PFSK-1 (cell line): Measurements from ENCODE around the gene NR1H3.

Experiments
- POLR2AphosphoS5 ChIP-seq: IDR thresholded peaks from 2 replicates; pipeline ENCODE4 v1.6.1; 2012; ENCODE audit warnings: low read depth, mild to moderate bottlenecking, control low read depth, low read length, moderate library complexity
- SIN3A ChIP-seq: IDR thresholded peaks from 2 replicates; pipeline ENCODE4 v1.6.1; 2012; ENCODE audit warnings: mild to moderate bottlenecking, low read length, moderate library complexity, borderline replicate concordance; ENCODE audit not compliant: insufficient read depth
- TAF1 ChIP-seq: IDR thresholded peaks from 2 replicates; pipeline ENCODE4 v1.6.1; 2012; ENCODE audit warnings: low read length, control low read depth, borderline replicate concordance; ENCODE audit not compliant: insufficient read depth
- TF ChIP-seq, protein P1 (sequence below), 2 experiments: IDR thresholded peaks; 2 replicates each; pipeline versions ENCODE4 v1.6.1 to v1.8.0; 2011 to 2012; ENCODE audit warnings: low read depth in 2 of 2, low read length in 2 of 2, control low read depth in 1 of 2, inconsistent platforms in 1 of 2, mild to moderate bottlenecking in 1 of 2, moderate library complexity in 1 of 2; ENCODE audit not compliant: insufficient read depth in 1 of 2

DNA sequence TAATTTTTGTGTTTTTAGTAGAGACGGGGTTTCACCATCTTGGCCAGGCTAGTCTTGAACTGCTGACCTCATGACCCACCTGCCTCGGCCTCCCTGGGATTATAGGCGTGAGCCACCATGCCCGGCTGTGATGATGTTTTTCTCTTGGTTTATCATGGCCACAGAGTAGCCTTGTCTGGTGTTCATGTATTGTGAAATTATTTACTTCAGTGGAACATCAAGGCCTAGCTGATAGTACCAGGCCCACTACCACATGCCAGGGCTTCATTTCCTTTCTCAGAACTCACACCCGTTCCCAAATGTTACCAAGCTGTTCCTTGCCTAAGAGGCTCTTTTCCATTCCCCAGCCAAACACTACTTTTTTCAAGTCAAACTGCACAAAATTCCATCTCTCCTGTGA, 49.2 kb upstream of the NR1H3 start:
- no peak for TF ChIP-seq POLR2AphosphoS5
- TF ChIP-seq, protein P1, sequence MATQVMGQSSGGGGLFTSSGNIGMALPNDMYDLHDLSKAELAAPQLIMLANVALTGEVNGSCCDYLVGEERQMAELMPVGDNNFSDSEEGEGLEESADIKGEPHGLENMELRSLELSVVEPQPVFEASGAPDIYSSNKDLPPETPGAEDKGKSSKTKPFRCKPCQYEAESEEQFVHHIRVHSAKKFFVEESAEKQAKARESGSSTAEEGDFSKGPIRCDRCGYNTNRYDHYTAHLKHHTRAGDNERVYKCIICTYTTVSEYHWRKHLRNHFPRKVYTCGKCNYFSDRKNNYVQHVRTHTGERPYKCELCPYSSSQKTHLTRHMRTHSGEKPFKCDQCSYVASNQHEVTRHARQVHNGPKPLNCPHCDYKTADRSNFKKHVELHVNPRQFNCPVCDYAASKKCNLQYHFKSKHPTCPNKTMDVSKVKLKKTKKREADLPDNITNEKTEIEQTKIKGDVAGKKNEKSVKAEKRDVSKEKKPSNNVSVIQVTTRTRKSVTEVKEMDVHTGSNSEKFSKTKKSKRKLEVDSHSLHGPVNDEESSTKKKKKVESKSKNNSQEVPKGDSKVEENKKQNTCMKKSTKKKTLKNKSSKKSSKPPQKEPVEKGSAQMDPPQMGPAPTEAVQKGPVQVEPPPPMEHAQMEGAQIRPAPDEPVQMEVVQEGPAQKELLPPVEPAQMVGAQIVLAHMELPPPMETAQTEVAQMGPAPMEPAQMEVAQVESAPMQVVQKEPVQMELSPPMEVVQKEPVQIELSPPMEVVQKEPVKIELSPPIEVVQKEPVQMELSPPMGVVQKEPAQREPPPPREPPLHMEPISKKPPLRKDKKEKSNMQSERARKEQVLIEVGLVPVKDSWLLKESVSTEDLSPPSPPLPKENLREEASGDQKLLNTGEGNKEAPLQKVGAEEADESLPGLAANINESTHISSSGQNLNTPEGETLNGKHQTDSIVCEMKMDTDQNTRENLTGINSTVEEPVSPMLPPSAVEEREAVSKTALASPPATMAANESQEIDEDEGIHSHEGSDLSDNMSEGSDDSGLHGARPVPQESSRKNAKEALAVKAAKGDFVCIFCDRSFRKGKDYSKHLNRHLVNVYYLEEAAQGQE (IDR thresholded peaks at IDR 0.05; ENCODE audit: insufficient read depth in 1 of 2, low read depth in 2 of 2, low read length in 2 of 2) = no peak
- TF ChIP-seq TAF1 = no peak
- TF ChIP-seq SIN3A = no peak
